HEK293 (cell line): ENCODE measurements around the gene LRPPRC.

Source experiments
- CTCF ChIA-PET: fragments of 350-600 bp; formaldehyde crosslinking; extraction: SDS; loops from one replicate; lab custom pipeline; 2021; ENCODE audit warnings: antibody characterized with exemption; lab: Yijun Ruan, JAX
- POLR2A ChIA-PET: fragments of 300-600 bp; formaldehyde crosslinking; extraction: SDS; loops from one replicate; lab custom pipeline; 2020; ENCODE audit warnings: antibody characterized with exemption, inconsistent platforms; lab: Yijun Ruan, JAX
- H3K27ac ChIP-seq: fragments of 200-500 bp; sonication (Bioruptor generic); 2 replicates; pipeline ENCODE4 v1.5.1; 2014; ENCODE audit warnings: low read depth, low read length, control low read depth, inconsistent platforms; ENCODE audit errors: extremely low read depth
- H3K36me3 ChIP-seq, 2 experiments: fragments of 200-500 bp in 1 of 2; sonication (Bioruptor generic) in 1 of 2; 1 replicate in 1 of 2; 2 replicates in 1 of 2; pipeline ENCODE4 v1.5.1; 2014 to 2017; ENCODE audit warnings: inconsistent platforms in 2 of 2, low read length in 2 of 2; ENCODE audit not compliant: control insufficient read depth in 2 of 2, insufficient read depth in 1 of 2
- H3K4me1 ChIP-seq: fragments of 200-500 bp; sonication (Bioruptor generic); 2 replicates; pipeline ENCODE4 v1.5.1; 2014; ENCODE audit warnings: mild to moderate bottlenecking, low read length, inconsistent platforms; ENCODE audit not compliant: control insufficient read depth, insufficient read depth
- H3K4me3 ChIP-seq: 2 replicates; pipeline ENCODE4 v1.5.1; 2011; ENCODE audit warnings: low read depth, mild to moderate bottlenecking, control low read depth, low read length, moderate library complexity
- H3K9me3 ChIP-seq: fragments of 200-500 bp; sonication (Bioruptor generic); 2 replicates; pipeline ENCODE4 v1.5.1; 2014; ENCODE audit warnings: low read depth, low read length, inconsistent platforms; ENCODE audit not compliant: control insufficient read depth, insufficient read depth
- GLI2 ChIP-seq: fragments of 450-650 bp; formaldehyde crosslinking; IDR thresholded peaks from 2 replicates; pipeline ENCODE4; 2017; ENCODE audit warnings: missing biosample characterization, missing genetic modification characterization, low read depth, borderline replicate concordance
- GLIS1 ChIP-seq: fragments of 450-650 bp; formaldehyde crosslinking; IDR thresholded peaks from 2 replicates; pipeline ENCODE4 v1.5.1; 2016; ENCODE audit warnings: missing biosample characterization, missing genetic modification characterization
- HOXA7 ChIP-seq: sonication (generic); formaldehyde crosslinking; IDR thresholded peaks from 2 replicates; pipeline ENCODE4 v1.8.1; 2022; ENCODE audit warnings: missing genetic modification reagents, borderline replicate concordance
- HOXC10 ChIP-seq: sonication (generic); formaldehyde crosslinking; IDR thresholded peaks from 2 replicates; pipeline ENCODE4 v1.8.1; 2023; ENCODE audit warnings: mild to moderate bottlenecking, missing genetic modification reagents
- KLF16 ChIP-seq: fragments of 450-650 bp; formaldehyde crosslinking; IDR thresholded peaks from 2 replicates; pipeline ENCODE4 v1.5.1; 2017; ENCODE audit warnings: missing biosample characterization, missing genetic modification characterization
- KLF8 ChIP-seq: fragments of 450-650 bp; formaldehyde crosslinking; IDR thresholded peaks from 2 replicates; pipeline ENCODE4 v1.5.1; 2016; ENCODE audit warnings: missing biosample characterization, missing genetic modification characterization
- MEIS1 ChIP-seq: sonication (generic); formaldehyde crosslinking; IDR thresholded peaks from 2 replicates; pipeline ENCODE4 v1.8.1; 2022; ENCODE audit warnings: missing genetic modification reagents, mild to moderate bottlenecking, borderline replicate concordance
- OSR2 ChIP-seq: fragments of 450-650 bp; formaldehyde crosslinking; IDR thresholded peaks from 2 replicates; pipeline ENCODE4 v1.5.1; 2016; ENCODE audit warnings: missing biosample characterization, missing genetic modification characterization
- SALL2 ChIP-seq: fragments of 450-650 bp; formaldehyde crosslinking; IDR thresholded peaks from 2 replicates; pipeline ENCODE4 v1.5.0; 2017; ENCODE audit warnings: missing biosample characterization, mild to moderate bottlenecking, missing genetic modification characterization, borderline replicate concordance
- SP7 ChIP-seq: fragments of 450-650 bp; formaldehyde crosslinking; IDR thresholded peaks from 2 replicates; pipeline ENCODE4 v1.5.1; 2016; ENCODE audit warnings: missing biosample characterization, missing genetic modification characterization
- ZBTB17 ChIP-seq: fragments of 450-650 bp; formaldehyde crosslinking; IDR thresholded peaks from 2 replicates; pipeline ENCODE4 v1.5.1; 2016; ENCODE audit warnings: missing biosample characterization, missing genetic modification characterization
- ZBTB7A ChIP-seq: fragments of 450-650 bp; formaldehyde crosslinking; IDR thresholded peaks from 2 replicates; pipeline ENCODE4 v1.5.1; 2016; ENCODE audit warnings: low read depth, missing biosample characterization, missing genetic modification characterization
- ZNF146 ChIP-seq: fragments of 450-650 bp; formaldehyde crosslinking; IDR thresholded peaks from 2 replicates; pipeline ENCODE4 v1.5.1; 2016; ENCODE audit warnings: missing biosample characterization, missing genetic modification characterization
- ZNF16 ChIP-seq: fragments of 450-650 bp; formaldehyde crosslinking; IDR thresholded peaks from 2 replicates; pipeline ENCODE4 v1.5.1; 2016; ENCODE audit warnings: low read depth, missing biosample characterization, missing genetic modification characterization
- ZNF2 ChIP-seq: fragments of 450-650 bp; formaldehyde crosslinking; IDR thresholded peaks from 2 replicates; pipeline ENCODE4 v1.5.1; 2016; ENCODE audit warnings: missing biosample characterization, missing genetic modification characterization
- ZNF335 ChIP-seq: fragments of 450-650 bp; formaldehyde crosslinking; conservative IDR thresholded peaks from 2 replicates; pipeline ENCODE4 v1.5.1; 2016; ENCODE audit warnings: missing biosample characterization, missing genetic modification characterization
- ZNF341 ChIP-seq: fragments of 450-650 bp; formaldehyde crosslinking; IDR thresholded peaks from 2 replicates; pipeline ENCODE4; 2016; ENCODE audit warnings: low read depth, missing biosample characterization, missing genetic modification characterization
- ZNF571 ChIP-seq: fragments of 450-650 bp; formaldehyde crosslinking; IDR thresholded peaks from 2 replicates; pipeline ENCODE4 v1.5.0; 2017; ENCODE audit warnings: missing biosample characterization, missing genetic modification characterization
- ZNF624 ChIP-seq: fragments of 450-650 bp; formaldehyde crosslinking; IDR thresholded peaks from 2 replicates; pipeline ENCODE4 v1.5.1; 2017; ENCODE audit warnings: missing biosample characterization, missing genetic modification characterization
- ZNF670 ChIP-seq: fragments of 450-650 bp; formaldehyde crosslinking; IDR thresholded peaks from 2 replicates; pipeline ENCODE4 v1.5.1; 2016; ENCODE audit warnings: missing biosample characterization, missing genetic modification characterization, low read depth
- ZNF768 ChIP-seq: fragments of 450-650 bp; formaldehyde crosslinking; IDR thresholded peaks from 2 replicates; pipeline ENCODE4 v1.5.1; 2018; ENCODE audit warnings: missing biosample characterization, mild to moderate bottlenecking, missing genetic modification characterization
- ZNF777 ChIP-seq: fragments of 450-650 bp; formaldehyde crosslinking; IDR thresholded peaks from 2 replicates; pipeline ENCODE4 v1.5.1; 2017; ENCODE audit warnings: missing biosample characterization, missing genetic modification characterization, borderline replicate concordance
- ZNF785 ChIP-seq: fragments of 450-650 bp; formaldehyde crosslinking; IDR thresholded peaks from 2 replicates; pipeline ENCODE4 v1.5.1; 2016; ENCODE audit warnings: missing biosample characterization, missing genetic modification characterization
- ZNF792 ChIP-seq: fragments of 450-650 bp; formaldehyde crosslinking; IDR thresholded peaks from 2 replicates; pipeline ENCODE4 v1.5.1; 2016; ENCODE audit warnings: missing biosample characterization, missing genetic modification characterization
- ZSCAN23 ChIP-seq: fragments of 450-650 bp; formaldehyde crosslinking; IDR thresholded peaks from 2 replicates; pipeline ENCODE4 v1.5.1; 2016; ENCODE audit warnings: missing biosample characterization, missing genetic modification characterization
- ZSCAN30 ChIP-seq: fragments of 450-650 bp; IDR thresholded peaks from 2 replicates; pipeline ENCODE4 v1.5.1; 2018; ENCODE audit warnings: missing biosample characterization, mild to moderate bottlenecking, missing genetic modification characterization, moderate library complexity
- TF ChIP-seq, protein P1 (sequence below): fragments of 450-650 bp; formaldehyde crosslinking; IDR thresholded peaks from 2 replicates; pipeline ENCODE4; 2016; ENCODE audit warnings: missing biosample characterization, missing genetic modification characterization
- TF ChIP-seq, protein P2 (sequence below): fragments of 450-650 bp; formaldehyde crosslinking; IDR thresholded peaks from 2 replicates; pipeline ENCODE4 v1.5.1; 2016; ENCODE audit warnings: missing biosample characterization, missing genetic modification characterization
- TF ChIP-seq, protein P3 (sequence below): fragments of 450-650 bp; formaldehyde crosslinking; IDR thresholded peaks from 2 replicates; pipeline ENCODE4 v1.5.1; 2016; ENCODE audit warnings: missing biosample characterization, missing genetic modification characterization
- TF ChIP-seq, protein P4 (sequence below): fragments of 450-650 bp; formaldehyde crosslinking; IDR thresholded peaks from 2 replicates; pipeline ENCODE4 v1.5.1; 2016; ENCODE audit warnings: missing biosample characterization, missing genetic modification characterization

Gene LRPPRC

DNA sequence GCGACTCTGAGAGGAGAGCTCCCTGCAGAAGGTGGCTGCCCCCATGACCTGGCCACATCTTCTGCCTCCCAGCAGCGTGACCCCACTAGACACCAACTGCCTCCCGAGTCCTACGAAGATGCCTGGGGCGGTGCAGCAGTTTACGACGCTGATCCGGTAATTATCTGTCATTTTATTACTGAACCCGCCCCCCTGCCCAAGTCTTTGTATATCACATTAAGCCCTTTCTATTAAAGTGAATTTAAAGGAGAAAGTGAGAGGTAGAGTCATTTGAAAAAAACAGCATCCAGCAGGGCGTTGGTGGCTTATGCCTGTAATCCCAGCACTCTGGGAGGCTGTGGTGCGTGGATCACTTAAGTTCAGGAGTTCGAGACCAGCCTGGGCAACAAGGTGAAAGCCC is 123.6 kb downstream of the LRPPRC start:
- Histone ChIP-seq H3K36me3 (no peaks in the 10 kb centered on the region), H3K4me3 (no peak overlapping the region), H3K4me1 (no peaks in the 10 kb centered on the region), H3K9me3 (no peaks in the 10 kb centered on the region), H3K27ac (no peak overlapping the region)
- POLR2A ChIA-PET = no interaction called here
- CTCF ChIA-PET = no interaction called here
- TF ChIP-seq ZBTB7A (tag by site-specific recombination) (no peak), ZNF792 (tag by site-specific recombination) (no peak), ZNF768 (tag by site-specific recombination) (no peak), ZNF341 (tag by site-specific recombination) (no peak), ZNF670 (tag by site-specific recombination) (no peak), ZNF624 (no peak), GLI2 (tag by site-specific recombination) (no peak), HOXA7 (CRISPR knock-in tag) (no peak), ZNF146 (tag by site-specific recombination) (no peak), ZNF785 (tag by site-specific recombination) (no peak), ZNF571 (tag by site-specific recombination) (no peak), KLF8 (tag by site-specific recombination) (no peak), ZBTB17 (tag by site-specific recombination) (no peak), ZNF2 (tag by site-specific recombination) (no peak), MEIS1 (CRISPR knock-in tag) (no peak), OSR2 (tag by site-specific recombination) (no peak), ZNF777 (no peak)
- TF ChIP-seq, protein P1, sequence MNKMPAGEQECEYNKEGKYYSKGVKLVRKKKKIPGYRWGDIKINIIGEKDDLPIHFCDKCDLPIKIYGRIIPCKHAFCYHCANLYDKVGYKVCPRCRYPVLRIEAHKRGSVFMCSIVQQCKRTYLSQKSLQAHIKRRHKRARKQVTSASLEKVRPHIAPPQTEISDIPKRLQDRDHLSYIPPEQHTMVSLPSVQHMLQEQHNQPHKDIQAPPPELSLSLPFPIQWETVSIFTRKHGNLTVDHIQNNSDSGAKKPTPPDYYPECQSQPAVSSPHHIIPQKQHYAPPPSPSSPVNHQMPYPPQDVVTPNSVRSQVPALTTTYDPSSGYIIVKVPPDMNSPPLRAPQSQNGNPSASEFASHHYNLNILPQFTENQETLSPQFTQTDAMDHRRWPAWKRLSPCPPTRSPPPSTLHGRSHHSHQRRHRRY = no peak
- TF ChIP-seq, protein P2, sequence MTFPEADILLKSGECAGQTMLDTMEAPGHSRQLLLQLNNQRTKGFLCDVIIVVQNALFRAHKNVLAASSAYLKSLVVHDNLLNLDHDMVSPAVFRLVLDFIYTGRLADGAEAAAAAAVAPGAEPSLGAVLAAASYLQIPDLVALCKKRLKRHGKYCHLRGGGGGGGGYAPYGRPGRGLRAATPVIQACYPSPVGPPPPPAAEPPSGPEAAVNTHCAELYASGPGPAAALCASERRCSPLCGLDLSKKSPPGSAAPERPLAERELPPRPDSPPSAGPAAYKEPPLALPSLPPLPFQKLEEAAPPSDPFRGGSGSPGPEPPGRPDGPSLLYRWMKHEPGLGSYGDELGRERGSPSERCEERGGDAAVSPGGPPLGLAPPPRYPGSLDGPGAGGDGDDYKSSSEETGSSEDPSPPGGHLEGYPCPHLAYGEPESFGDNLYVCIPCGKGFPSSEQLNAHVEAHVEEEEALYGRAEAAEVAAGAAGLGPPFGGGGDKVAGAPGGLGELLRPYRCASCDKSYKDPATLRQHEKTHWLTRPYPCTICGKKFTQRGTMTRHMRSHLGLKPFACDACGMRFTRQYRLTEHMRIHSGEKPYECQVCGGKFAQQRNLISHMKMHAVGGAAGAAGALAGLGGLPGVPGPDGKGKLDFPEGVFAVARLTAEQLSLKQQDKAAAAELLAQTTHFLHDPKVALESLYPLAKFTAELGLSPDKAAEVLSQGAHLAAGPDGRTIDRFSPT (tag by site-specific recombination) = no peak

DNA sequence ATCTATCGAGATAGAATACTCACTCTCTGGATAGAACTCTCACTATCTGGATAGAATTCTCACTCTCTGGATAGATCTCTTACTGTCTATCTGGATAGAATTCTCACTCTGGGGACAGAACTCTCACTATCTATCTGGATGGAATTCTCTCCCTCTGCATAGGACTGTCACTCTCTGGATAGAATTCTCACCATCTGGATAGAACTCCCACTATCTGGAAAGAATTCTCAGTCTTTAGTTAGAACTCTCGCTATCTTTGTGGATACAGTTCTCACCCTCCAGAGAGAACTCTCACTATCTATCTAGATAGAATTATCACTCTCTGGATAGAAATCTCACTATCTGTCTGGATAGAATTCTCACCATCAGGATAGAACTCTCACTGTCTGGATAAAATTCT is 140.5 kb downstream of the LRPPRC start:
- POLR2A ChIA-PET = no interaction called here
- Histone ChIP-seq H3K9me3 (no peaks in the 10 kb centered on the region), H3K4me3 (no peak overlapping the region), H3K4me1 (no peaks in the 10 kb centered on the region), H3K27ac (no peak overlapping the region), H3K36me3 (no peaks in the 10 kb centered on the region)
- CTCF ChIA-PET = no interaction called here
- TF ChIP-seq KLF16 (tag by site-specific recombination) (no peak), SALL2 (tag by site-specific recombination) (no peak), ZNF16 (no peak), GLIS1 (tag by site-specific recombination) (no peak), SP7 (tag by site-specific recombination) (no peak), ZNF335 (tag by site-specific recombination) (no peak), ZSCAN30 (tag by site-specific recombination) (no peak), HOXC10 (CRISPR knock-in tag) (no peak), ZNF785 (tag by site-specific recombination) (no peak), ZSCAN23 (tag by site-specific recombination) (no peak)
- TF ChIP-seq, protein P3, sequence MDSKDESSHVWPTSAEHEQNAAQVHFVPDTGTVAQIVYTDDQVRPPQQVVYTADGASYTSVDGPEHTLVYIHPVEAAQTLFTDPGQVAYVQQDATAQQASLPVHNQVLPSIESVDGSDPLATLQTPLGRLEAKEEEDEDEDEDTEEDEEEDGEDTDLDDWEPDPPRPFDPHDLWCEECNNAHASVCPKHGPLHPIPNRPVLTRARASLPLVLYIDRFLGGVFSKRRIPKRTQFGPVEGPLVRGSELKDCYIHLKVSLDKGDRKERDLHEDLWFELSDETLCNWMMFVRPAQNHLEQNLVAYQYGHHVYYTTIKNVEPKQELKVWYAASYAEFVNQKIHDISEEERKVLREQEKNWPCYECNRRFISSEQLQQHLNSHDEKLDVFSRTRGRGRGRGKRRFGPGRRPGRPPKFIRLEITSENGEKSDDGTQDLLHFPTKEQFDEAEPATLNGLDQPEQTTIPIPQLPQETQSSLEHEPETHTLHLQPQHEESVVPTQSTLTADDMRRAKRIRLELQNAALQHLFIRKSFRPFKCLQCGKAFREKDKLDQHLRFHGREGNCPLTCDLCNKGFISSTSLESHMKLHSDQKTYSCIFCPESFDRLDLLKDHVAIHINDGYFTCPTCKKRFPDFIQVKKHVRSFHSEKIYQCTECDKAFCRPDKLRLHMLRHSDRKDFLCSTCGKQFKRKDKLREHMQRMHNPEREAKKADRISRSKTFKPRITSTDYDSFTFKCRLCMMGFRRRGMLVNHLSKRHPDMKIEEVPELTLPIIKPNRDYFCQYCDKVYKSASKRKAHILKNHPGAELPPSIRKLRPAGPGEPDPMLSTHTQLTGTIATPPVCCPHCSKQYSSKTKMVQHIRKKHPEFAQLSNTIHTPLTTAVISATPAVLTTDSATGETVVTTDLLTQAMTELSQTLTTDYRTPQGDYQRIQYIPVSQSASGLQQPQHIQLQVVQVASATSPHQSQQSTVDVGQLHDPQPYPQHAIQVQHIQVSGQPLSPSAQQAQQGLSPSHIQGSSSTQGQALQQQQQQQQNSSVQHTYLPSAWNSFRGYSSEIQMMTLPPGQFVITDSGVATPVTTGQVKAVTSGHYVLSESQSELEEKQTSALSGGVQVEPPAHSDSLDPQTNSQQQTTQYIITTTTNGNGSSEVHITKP (tag by site-specific recombination) = no peak
- TF ChIP-seq, protein P4, sequence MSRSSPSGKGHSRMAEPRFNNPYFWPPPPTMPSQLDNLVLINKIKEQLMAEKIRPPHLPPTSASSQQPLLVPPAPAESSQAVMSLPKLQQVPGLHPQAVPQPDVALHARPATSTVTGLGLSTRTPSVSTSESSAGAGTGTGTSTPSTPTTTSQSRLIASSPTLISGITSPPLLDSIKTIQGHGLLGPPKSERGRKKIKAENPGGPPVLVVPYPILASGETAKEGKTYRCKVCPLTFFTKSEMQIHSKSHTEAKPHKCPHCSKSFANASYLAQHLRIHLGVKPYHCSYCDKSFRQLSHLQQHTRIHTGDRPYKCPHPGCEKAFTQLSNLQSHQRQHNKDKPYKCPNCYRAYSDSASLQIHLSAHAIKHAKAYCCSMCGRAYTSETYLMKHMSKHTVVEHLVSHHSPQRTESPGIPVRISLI (tag by site-specific recombination) = no peak
